ENCODE measurements around the gene CCDC91. TPM values are rescaled to one million over a fixed set of nuclear protein-coding genes. Genes with fewer than 3 reads are reported as not detected.

CCDC91 gene
- total and polyA plus RNA-seq, 2 of the 4 experiments (the other 2 are of a cell fraction): 8.6 to 14.7 TPM

- H3K9me3 ChIP-seq (ENCODE audit: control insufficient read depth, insufficient read depth, low read length): peaks cover 5% of the 10 kb centered on the region; the same call in 1 of the 2 replicates
- H2AK5ac ChIP-seq (ENCODE audit: low read depth, low read length): no peak overlapping the region
- in situ Hi-C loops (cut with MboI; ENCODE audit: low sequenced_read_pairs): no loop called here
- H2BK15ac ChIP-seq (ENCODE audit: low read depth, low read length): no peak overlapping the region
- no peak for ATAC-seq (ENCODE audit: low read depth)
- no TSS peak for BruUV-seq (replicated peaks)
- H3K36me3 ChIP-seq (ENCODE audit: control insufficient read depth, insufficient read depth, low read length): no peaks in the 10 kb centered on the region
- no peak overlapping the region for H3K27ac ChIP-seq (ENCODE audit: insufficient read depth, low read length)
- ChIA-PET CTCF (no interaction called here), POLR2A (ENCODE audit: unreplicated experiment) (no interaction called here)
- DNase-seq: no peak
- no peaks in the 10 kb centered on the region for H3K4me1 ChIP-seq (ENCODE audit: control insufficient read depth, insufficient read depth, low read length)
- no CpG with 5 or more reads among the region's 1 CpG for WGBS, 2 experiments (ENCODE audit: extremely low coverage in 2 of 2, insufficient read length in 1 of 2)
- no peak overlapping the region for H2BK5ac ChIP-seq (ENCODE audit: low read depth, low read length, poor library complexity, severe bottlenecking)
- no peaks in the 10 kb centered on the region for H3K27me3 ChIP-seq (ENCODE audit: control insufficient read depth, insufficient read depth, low read length)
- no peak overlapping the region for H2BK120ac ChIP-seq (ENCODE audit: low read depth, low read length)
- H3K9me1 ChIP-seq (ENCODE audit: insufficient read depth, low read length): no peaks in the 10 kb centered on the region
- intact Hi-C loops (cut with micrococcal nuclease): no loop called here
- no peaks in the 10 kb centered on the region for H4K20me1 ChIP-seq (ENCODE audit: insufficient read depth, low read length)
- no peak for TF ChIP-seq CTCF (conservative IDR thresholded peaks at IDR 0.05; ENCODE audit: low read depth, low read length)
- TF ChIP-seq SMC3 (IDR thresholded peaks at IDR 0.05; ENCODE audit: low read depth, low read length): no peak
- no peak for TF ChIP-seq CHD1 (IDR thresholded peaks at IDR 0.05; ENCODE audit: low read depth, low read length)
- no peak for TF ChIP-seq MAFK (IDR thresholded peaks at IDR 0.05; ENCODE audit: low read depth, low read length)
- TF ChIP-seq RCOR1 (IDR thresholded peaks at IDR 0.05; ENCODE audit: insufficient replicate concordance, low read length): no peak
- TF ChIP-seq RFX5 (IDR thresholded peaks at IDR 0.05; ENCODE audit: low read depth, low read length): no peak
- no peak for TF ChIP-seq CEBPB (IDR thresholded peaks at IDR 0.05; ENCODE audit: low read depth, low read length)
- no peak for TF ChIP-seq MXI1 (IDR thresholded peaks at IDR 0.05; ENCODE audit: borderline replicate concordance, low read depth, low read length)
- no peak for TF ChIP-seq MAZ (IDR thresholded peaks at IDR 0.05; ENCODE audit: borderline replicate concordance, low read depth, low read length)
- TF ChIP-seq POLR2A (IDR thresholded peaks at IDR 0.05; ENCODE audit: low read depth, low read length): no peak
- TF ChIP-seq ELK1 (IDR thresholded peaks at IDR 0.05; ENCODE audit: borderline replicate concordance, low read depth, low read length): no peak
- TF ChIP-seq BHLHE40 (IDR thresholded peaks at IDR 0.05; ENCODE audit: low read depth, low read length): no peak
- TF ChIP-seq FOS (IDR thresholded peaks at IDR 0.05; ENCODE audit: low read depth, low read length): no peak
- TF ChIP-seq RAD21 (IDR thresholded peaks at IDR 0.05; ENCODE audit: low read length): no peak
- no peak for TF ChIP-seq USF2 (IDR thresholded peaks at IDR 0.05; ENCODE audit: low read depth, low read length)
- TF ChIP-seq NFE2L2 (IDR thresholded peaks at IDR 0.05; ENCODE audit: low read depth, low read length): no peak
- H3K56ac ChIP-seq (ENCODE audit: extremely low read depth, insufficient read depth, low read length): no peak overlapping the region
- H4K8ac ChIP-seq (ENCODE audit: low read depth in 2 of 2, low read length in 2 of 2): no peak overlapping the region
- H4K5ac ChIP-seq (ENCODE audit: low read depth, low read length): no peak overlapping the region
- no peak overlapping the region for H3K4me2 ChIP-seq (ENCODE audit: low read depth, low read length)
- H3K79me1 ChIP-seq (ENCODE audit: low read depth in 1 of 2, low read length in 2 of 2): peaks cover 0 to 8% of the 10 kb centered on the region in 2 experiments; a peak in 2 of 4 replicates
- no peak overlapping the region for H3K4ac ChIP-seq (ENCODE audit: low read depth, low read length)
- H2BK20ac ChIP-seq (ENCODE audit: low read depth, low read length): no peak overlapping the region
- no peak overlapping the region for H3K9ac ChIP-seq (ENCODE audit: low read depth, low read length)
- no peak overlapping the region for H4K91ac ChIP-seq (ENCODE audit: insufficient read depth, low read depth, low read length)
- no peak overlapping the region for H3K4me3 ChIP-seq (ENCODE audit: insufficient read depth, low read depth, low read length)
- no peak overlapping the region for H2AFZ ChIP-seq (replicated peaks; ENCODE audit: low read length, poor library complexity)
- H3K23ac ChIP-seq (ENCODE audit: low read depth, low read length): no peak overlapping the region
- no peak overlapping the region for H3K14ac ChIP-seq (replicated peaks; ENCODE audit: low read depth, low read length)
- dilution Hi-C loops (cut with HindIII; ENCODE audit: low sequenced_read_pairs, unreplicated experiment): no loop called here
- no peak overlapping the region for H3K18ac ChIP-seq (ENCODE audit: low read depth, low read length)
- H2AK9ac ChIP-seq (replicated peaks; ENCODE audit: low read depth, low read length, poor library complexity): no peak overlapping the region
Observed at GRCh38 chr12:28269851-28270250, 79.6 kb downstream of the CCDC91 start.

Measured in IMR-90 (cell line).